ENCODE measurements around the gene SERPINB13.

SERPINB13 gene

GRCh38 chr18:63591725-63592124 lies 4.6 kb downstream of the SERPINB13 start:
- H3K4me3 ChIP-seq, result no peak overlapping the region
- DNase-seq (ENCODE audit: low read depth, low spot score), result no peak
- peak overlapping the region; percentile 93 for H3K27ac ChIP-seq
- peak overlapping the region; percentile 61 for H3K9ac ChIP-seq (ENCODE audit: insufficient read length)
- TF ChIP-seq EZH2 (IDR thresholded peaks at IDR 0.05), result no peak
- TF ChIP-seq FOXP2 (optimal IDR thresholded peaks at IDR 0.05; ENCODE audit: control extremely low read depth, extremely low read length, insufficient read depth), result no peak
- no peak for TF ChIP-seq POLR2AphosphoS5 (IDR thresholded peaks at IDR 0.05; ENCODE audit: borderline replicate concordance, low read depth, low read length)
- no peaks in the 10 kb centered on the region for H3K36me3 ChIP-seq (ENCODE audit: insufficient read depth, low read length)
- no peaks in the 10 kb centered on the region for H3K9me3 ChIP-seq (ENCODE audit: low read depth, low read length)

- Histone ChIP-seq H3K4me3 (no peak overlapping the region), H3K27ac (peak overlapping the region; percentile 93), H3K9ac (ENCODE audit: insufficient read length) (no peak overlapping the region), H3K9me3 (ENCODE audit: low read depth, low read length) (no peaks in the 10 kb centered on the region), H3K36me3 (ENCODE audit: insufficient read depth, low read length) (no peaks in the 10 kb centered on the region)
- no peak for DNase-seq (ENCODE audit: low read depth, low spot score)
- TF ChIP-seq POLR2AphosphoS5 (IDR thresholded peaks at IDR 0.05; ENCODE audit: borderline replicate concordance, low read depth, low read length) (no peak), EZH2 (IDR thresholded peaks at IDR 0.05) (no peak), FOXP2 (optimal IDR thresholded peaks at IDR 0.05; ENCODE audit: control extremely low read depth, extremely low read length, insufficient read depth) (no peak)
Measured at GRCh38 chr18:63592471-63592870, 5.3 kb downstream of the SERPINB13 start.

- Histone ChIP-seq H3K9ac (ENCODE audit: insufficient read length) (no peak overlapping the region), H3K9me3 (ENCODE audit: low read depth, low read length) (no peaks in the 10 kb centered on the region), H3K36me3 (ENCODE audit: insufficient read depth, low read length) (no peaks in the 10 kb centered on the region), H3K4me3 (no peak overlapping the region), H3K27ac (no peak overlapping the region)
- TF ChIP-seq POLR2AphosphoS5 (IDR thresholded peaks at IDR 0.05; ENCODE audit: borderline replicate concordance, low read depth, low read length) (no peak), EZH2 (IDR thresholded peaks at IDR 0.05) (no peak), FOXP2 (optimal IDR thresholded peaks at IDR 0.05; ENCODE audit: control extremely low read depth, extremely low read length, insufficient read depth) (no peak)
- DNase-seq (ENCODE audit: low read depth, low spot score), result no peak
Measured at GRCh38 chr18:63596964-63597363, 9.8 kb downstream of the SERPINB13 start.

GRCh38 chr18:63603355-63603754 lies 16.2 kb downstream of the SERPINB13 start:
- H3K27ac ChIP-seq, result no peak overlapping the region
- DNase-seq (ENCODE audit: low read depth, low spot score), result no peak
- no peaks in the 10 kb centered on the region for H3K9me3 ChIP-seq (ENCODE audit: low read depth, low read length)
- H3K4me3 ChIP-seq, result no peak overlapping the region
- TF ChIP-seq POLR2AphosphoS5 (IDR thresholded peaks at IDR 0.05; ENCODE audit: borderline replicate concordance, low read depth, low read length) (no peak), FOXP2 (optimal IDR thresholded peaks at IDR 0.05; ENCODE audit: control extremely low read depth, extremely low read length, insufficient read depth) (no peak), EZH2 (IDR thresholded peaks at IDR 0.05) (no peak)
- H3K9ac ChIP-seq (ENCODE audit: insufficient read length), result no peak overlapping the region
- H3K36me3 ChIP-seq (ENCODE audit: insufficient read depth, low read length), result no peaks in the 10 kb centered on the region

GRCh38 chr18:63603772-63604171 lies 16.6 kb downstream of the SERPINB13 start:
- H3K27ac ChIP-seq, result no peak overlapping the region
- H3K36me3 ChIP-seq (ENCODE audit: insufficient read depth, low read length), result no peaks in the 10 kb centered on the region
- no peak overlapping the region for H3K4me3 ChIP-seq
- H3K9me3 ChIP-seq (ENCODE audit: low read depth, low read length), result no peaks in the 10 kb centered on the region
- TF ChIP-seq POLR2AphosphoS5 (IDR thresholded peaks at IDR 0.05; ENCODE audit: borderline replicate concordance, low read depth, low read length), result no peak
- TF ChIP-seq FOXP2 (optimal IDR thresholded peaks at IDR 0.05; ENCODE audit: control extremely low read depth, extremely low read length, insufficient read depth), result no peak
- no peak for TF ChIP-seq EZH2 (IDR thresholded peaks at IDR 0.05)
- DNase-seq (ENCODE audit: low read depth, low spot score), result no peak
- no peak overlapping the region for H3K9ac ChIP-seq (ENCODE audit: insufficient read length)

- H3K9ac ChIP-seq (ENCODE audit: insufficient read length), result no peak overlapping the region
- no peak for DNase-seq (ENCODE audit: low read depth, low spot score)
- H3K9me3 ChIP-seq (ENCODE audit: low read depth, low read length), result no peaks in the 10 kb centered on the region
- no peak overlapping the region for H3K27ac ChIP-seq
- TF ChIP-seq EZH2 (IDR thresholded peaks at IDR 0.05) (no peak), POLR2AphosphoS5 (IDR thresholded peaks at IDR 0.05; ENCODE audit: borderline replicate concordance, low read depth, low read length) (no peak), FOXP2 (optimal IDR thresholded peaks at IDR 0.05; ENCODE audit: control extremely low read depth, extremely low read length, insufficient read depth) (no peak)
- H3K4me3 ChIP-seq, result no peak overlapping the region
- no peaks in the 10 kb centered on the region for H3K36me3 ChIP-seq (ENCODE audit: insufficient read depth, low read length)
Measured at GRCh38 chr18:63604791-63605567, 17.8 kb downstream of the SERPINB13 start.

- no peak overlapping the region for H3K27ac ChIP-seq
- no peak for DNase-seq (ENCODE audit: low read depth, low spot score)
- no peak for TF ChIP-seq POLR2AphosphoS5 (IDR thresholded peaks at IDR 0.05; ENCODE audit: borderline replicate concordance, low read depth, low read length)
- no peak for TF ChIP-seq FOXP2 (optimal IDR thresholded peaks at IDR 0.05; ENCODE audit: control extremely low read depth, extremely low read length, insufficient read depth)
- no peak for TF ChIP-seq EZH2 (IDR thresholded peaks at IDR 0.05)
- no peaks in the 10 kb centered on the region for H3K36me3 ChIP-seq (ENCODE audit: insufficient read depth, low read length)
- H3K4me3 ChIP-seq, result no peak overlapping the region
- no peak overlapping the region for H3K9ac ChIP-seq (ENCODE audit: insufficient read length)
- no peaks in the 10 kb centered on the region for H3K9me3 ChIP-seq (ENCODE audit: low read depth, low read length)
Measured at GRCh38 chr18:63606526-63606925, 19.4 kb downstream of the SERPINB13 start.

- Histone ChIP-seq H3K4me3 (no peak overlapping the region), H3K9me3 (ENCODE audit: low read depth, low read length) (no peaks in the 10 kb centered on the region), H3K9ac (ENCODE audit: insufficient read length) (no peak overlapping the region), H3K27ac (no peak overlapping the region), H3K36me3 (ENCODE audit: insufficient read depth, low read length) (no peaks in the 10 kb centered on the region)
- DNase-seq (ENCODE audit: low read depth, low spot score), result no peak
- TF ChIP-seq POLR2AphosphoS5 (IDR thresholded peaks at IDR 0.05; ENCODE audit: borderline replicate concordance, low read depth, low read length) (no peak), FOXP2 (optimal IDR thresholded peaks at IDR 0.05; ENCODE audit: control extremely low read depth, extremely low read length, insufficient read depth) (no peak), EZH2 (IDR thresholded peaks at IDR 0.05) (no peak)
Measured at GRCh38 chr18:63613420-63613819, 26.3 kb downstream of the SERPINB13 start.

All from SK-N-MC (cell line).